ENCODE measurements around the gene HMCN1. TPM values are rescaled to one million over a fixed set of nuclear protein-coding genes. Genes with fewer than 3 reads are reported as not detected.

Gene HMCN1
- total RNA-seq, 4 donors from 2014 or later: 9.2 to 15.1 (median 13.8) TPM

- no peak for TF ChIP-seq CTCF (IDR thresholded peaks at IDR 0.05; ENCODE audit: low read depth)
Observed at GRCh38 chr1:185768371-185768770, 34.2 kb downstream of the HMCN1 start.

GRCh38 chr1:185769136-185769535 is 34.9 kb downstream of the HMCN1 start:
- no peak for TF ChIP-seq CTCF (IDR thresholded peaks at IDR 0.05; ENCODE audit: low read depth)

GRCh38 chr1:185774394-185774793 is 40.2 kb downstream of the HMCN1 start:
- no peak for TF ChIP-seq CTCF (IDR thresholded peaks at IDR 0.05; ENCODE audit: low read depth)

- no peak for TF ChIP-seq CTCF (IDR thresholded peaks at IDR 0.05; ENCODE audit: low read depth)
Observed at GRCh38 chr1:185775501-185775900, 41.3 kb downstream of the HMCN1 start.

DNA sequence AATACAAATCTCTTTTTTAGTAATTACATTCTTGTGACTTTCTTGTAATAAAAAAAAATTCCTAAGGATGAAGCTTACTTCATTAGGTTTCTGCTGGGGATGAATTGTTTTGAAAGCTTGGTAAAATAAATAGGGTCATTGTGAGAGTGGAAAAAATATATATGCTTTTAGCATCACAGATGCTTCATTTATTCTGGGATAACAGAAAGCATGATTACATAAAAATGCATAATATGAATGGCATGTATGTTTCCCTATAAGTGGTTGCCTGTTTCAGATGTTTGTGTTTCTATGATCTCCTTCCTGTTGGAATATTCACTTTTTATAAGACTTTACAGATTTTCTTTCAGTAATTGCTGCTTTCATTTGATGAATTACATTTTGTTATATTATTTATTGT is 42.3 kb downstream of the HMCN1 start:
- no peak for TF ChIP-seq CTCF (IDR thresholded peaks at IDR 0.05; ENCODE audit: low read depth)

DNA sequence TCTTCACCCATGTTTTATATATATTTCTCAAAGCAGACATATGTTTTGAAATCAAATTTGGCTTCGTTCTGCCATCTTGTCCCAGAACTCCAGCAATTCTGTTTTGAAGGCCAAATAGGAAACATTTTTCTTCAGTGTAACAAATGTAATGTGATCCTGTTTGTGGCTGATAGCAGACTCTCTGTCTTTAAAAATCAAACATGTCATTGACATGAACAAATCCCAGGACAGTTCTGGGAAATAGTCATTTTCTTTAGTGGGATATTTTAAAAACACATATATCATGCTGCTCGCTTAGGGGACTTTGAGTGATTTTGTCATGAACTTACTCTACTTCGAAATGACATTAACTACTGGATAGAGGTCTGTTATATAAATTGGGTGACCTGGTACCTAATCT is 51.4 kb downstream of the HMCN1 start:
- TF ChIP-seq CTCF (IDR thresholded peaks at IDR 0.05; ENCODE audit: low read depth): no peak

GRCh38 chr1:185786524-185786923 is 52.3 kb downstream of the HMCN1 start:
- no peak for TF ChIP-seq CTCF (IDR thresholded peaks at IDR 0.05; ENCODE audit: low read depth)
